ENCODE measurements around the gene KAT8. TPM values are rescaled to one million over a fixed set of nuclear protein-coding genes. Genes with fewer than 3 reads are reported as not detected.

Gene KAT8
- total and polyA plus RNA-seq, 2 of the 4 experiments (the other 2 are of a cell fraction) = 19.4 to 27.4 TPM

GRCh38 chr16:31168848-31169247 is 51.4 kb downstream of the KAT8 start:
- Histone ChIP-seq H3K14ac (replicated peaks; ENCODE audit: low read depth, low read length) (no peak overlapping the region), H3K79me1 (ENCODE audit: low read depth in 1 of 2, low read length in 2 of 2) (no peaks in the 10 kb centered on the region), H4K8ac (ENCODE audit: low read depth in 2 of 2, low read length in 2 of 2) (no peak overlapping the region), H3K4me3 (ENCODE audit: insufficient read depth, low read depth, low read length) (no peak overlapping the region), H3K4me1 (ENCODE audit: control insufficient read depth, insufficient read depth, low read length) (no peaks in the 10 kb centered on the region), H3K9ac (ENCODE audit: low read depth, low read length) (no peak overlapping the region), H2BK20ac (ENCODE audit: low read depth, low read length) (no peak overlapping the region), H2AFZ (replicated peaks; ENCODE audit: low read length, poor library complexity) (no peak overlapping the region), H3K4me2 (ENCODE audit: low read depth, low read length) (no peak overlapping the region), H3K56ac (ENCODE audit: extremely low read depth, insufficient read depth, low read length) (no peak overlapping the region), H2AK5ac (ENCODE audit: low read depth, low read length) (no peak overlapping the region), H3K27ac (ENCODE audit: insufficient read depth, low read length) (no peak overlapping the region), H3K9me1 (ENCODE audit: insufficient read depth, low read length) (no peaks in the 10 kb centered on the region), H3K4ac (ENCODE audit: low read depth, low read length) (no peak overlapping the region), H3K27me3 (ENCODE audit: control insufficient read depth, insufficient read depth, low read length) (no peaks in the 10 kb centered on the region), H3K23ac (ENCODE audit: low read depth, low read length) (no peak overlapping the region), H4K91ac (ENCODE audit: insufficient read depth, low read depth, low read length) (no peak overlapping the region), H4K20me1 (ENCODE audit: insufficient read depth, low read length) (no peaks in the 10 kb centered on the region), H2AK9ac (replicated peaks; ENCODE audit: low read depth, low read length, poor library complexity) (no peak overlapping the region), H4K5ac (ENCODE audit: low read depth, low read length) (no peak overlapping the region), H2BK120ac (ENCODE audit: low read depth, low read length) (no peak overlapping the region), H3K18ac (ENCODE audit: low read depth, low read length) (no peak overlapping the region), H2BK15ac (ENCODE audit: low read depth, low read length) (no peak overlapping the region), H3K9me3 (ENCODE audit: control insufficient read depth, insufficient read depth, low read length) (no peaks in the 10 kb centered on the region), H3K36me3 (ENCODE audit: control insufficient read depth, insufficient read depth, low read length) (no peaks in the 10 kb centered on the region), H2BK5ac (ENCODE audit: low read depth, low read length, poor library complexity, severe bottlenecking) (no peak overlapping the region)
- CTCF ChIA-PET = no interaction called here
- POLR2A ChIA-PET (ENCODE audit: unreplicated experiment) = no interaction called here
- no peak for ATAC-seq (ENCODE audit: low read depth)
- BruUV-seq (replicated peaks) = no TSS peak
- intact Hi-C loops (cut with micrococcal nuclease) (no loop called here), in situ Hi-C loops (cut with MboI; ENCODE audit: low sequenced_read_pairs) (no loop called here), dilution Hi-C loops (cut with HindIII; ENCODE audit: low sequenced_read_pairs, unreplicated experiment) (no loop called here)
- WGBS, 2 experiments (ENCODE audit: extremely low coverage in 2 of 2, insufficient read length in 1 of 2) = no CpG with 5 or more reads among the region's 2 CpGs
- no peak for TF ChIP-seq CEBPB (IDR thresholded peaks at IDR 0.05; ENCODE audit: low read depth, low read length)
- no peak for TF ChIP-seq RCOR1 (IDR thresholded peaks at IDR 0.05; ENCODE audit: insufficient replicate concordance, low read length)
- no peak for TF ChIP-seq NFE2L2 (IDR thresholded peaks at IDR 0.05; ENCODE audit: low read depth, low read length)
- no peak for TF ChIP-seq MXI1 (IDR thresholded peaks at IDR 0.05; ENCODE audit: borderline replicate concordance, low read depth, low read length)
- TF ChIP-seq MAZ (IDR thresholded peaks at IDR 0.05; ENCODE audit: borderline replicate concordance, low read depth, low read length) = no peak
- no peak for TF ChIP-seq RFX5 (IDR thresholded peaks at IDR 0.05; ENCODE audit: low read depth, low read length)
- no peak for TF ChIP-seq CHD1 (IDR thresholded peaks at IDR 0.05; ENCODE audit: low read depth, low read length)
- TF ChIP-seq ELK1 (IDR thresholded peaks at IDR 0.05; ENCODE audit: borderline replicate concordance, low read depth, low read length) = no peak
- TF ChIP-seq RAD21 (IDR thresholded peaks at IDR 0.05; ENCODE audit: low read length) = no peak
- TF ChIP-seq MAFK (IDR thresholded peaks at IDR 0.05; ENCODE audit: low read depth, low read length) = no peak
- no peak for TF ChIP-seq FOS (IDR thresholded peaks at IDR 0.05; ENCODE audit: low read depth, low read length)
- DNase-seq = no peak
